Measurements from ENCODE around the gene RFTN1.

The RFTN1 gene

DNA sequence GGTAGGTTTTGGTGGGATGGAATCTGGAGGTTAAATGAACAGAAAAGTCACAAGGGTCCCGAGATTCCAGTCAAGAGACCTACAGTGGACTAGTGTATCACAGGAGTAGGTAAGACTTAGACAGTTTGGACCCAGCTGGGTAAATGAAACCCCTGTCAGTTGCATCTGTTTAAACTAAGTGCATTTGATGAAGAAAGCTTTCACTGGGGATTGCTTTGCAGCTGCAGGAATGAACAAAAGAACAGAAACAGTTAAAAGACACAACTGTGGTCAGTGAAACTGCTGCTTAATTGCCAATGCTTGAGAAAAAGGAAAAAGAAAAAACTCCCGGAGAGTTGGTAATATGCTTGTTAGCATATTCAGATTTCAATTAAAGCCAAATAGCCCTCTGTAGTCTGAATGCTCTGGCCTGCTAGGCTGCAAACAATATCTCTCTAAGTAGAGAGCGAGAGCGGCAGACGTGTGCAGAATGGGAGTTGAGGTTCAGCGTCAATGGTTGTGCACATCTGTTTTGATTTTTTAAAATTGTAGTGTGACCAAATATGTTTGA is 211.3 kb downstream of the RFTN1 start:
- DNase-seq (ENCODE audit: low read depth): no peak

- DNase-seq (ENCODE audit: low read depth): no peak
Measured at GRCh38 chr3:16301507-16301906, 212.0 kb downstream of the RFTN1 start.

DNA sequence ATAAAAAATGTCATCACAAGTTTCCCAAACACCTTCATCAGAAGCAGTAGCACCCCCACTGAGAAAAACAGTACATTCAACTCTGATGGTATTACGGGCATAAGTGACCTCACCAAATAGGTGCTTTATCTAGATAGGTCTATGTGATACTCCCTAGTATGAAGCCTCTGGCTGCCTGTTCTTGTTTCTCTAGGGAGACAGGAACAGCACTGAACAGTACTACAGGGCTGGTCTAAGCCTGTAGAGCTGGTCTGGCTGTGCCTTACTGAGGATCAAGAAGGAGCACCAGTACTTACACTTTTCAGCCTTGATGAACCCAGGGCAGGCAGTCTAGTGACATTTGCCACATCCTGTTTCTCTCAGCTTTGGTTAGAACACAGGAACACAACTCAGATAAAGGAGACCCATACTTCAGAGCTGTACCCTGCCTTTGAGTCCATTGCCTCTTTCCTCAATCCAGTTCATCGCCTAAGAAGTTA is 212.6 kb downstream of the RFTN1 start:
- no peak for DNase-seq (ENCODE audit: low read depth)

DNA sequence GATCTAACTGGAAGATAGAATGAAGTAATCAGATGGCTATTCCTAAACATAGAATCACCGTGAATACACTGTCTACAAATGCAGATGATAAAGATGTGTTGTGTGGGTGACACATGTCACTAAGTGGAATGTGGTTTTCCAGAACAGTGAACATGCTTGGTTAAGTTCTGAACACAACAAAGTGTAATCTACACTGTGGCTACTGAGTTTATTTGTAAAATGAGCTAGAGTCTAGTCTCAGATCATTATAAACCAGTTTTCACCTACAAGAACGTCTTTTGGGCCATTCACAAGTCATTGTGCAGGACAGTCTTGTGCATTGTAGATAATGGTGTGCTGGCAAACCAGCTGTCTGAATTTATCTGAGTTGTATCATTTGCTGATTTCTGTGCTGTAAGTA is 213.2 kb downstream of the RFTN1 start:
- no peak for DNase-seq (ENCODE audit: low read depth)

DNA sequence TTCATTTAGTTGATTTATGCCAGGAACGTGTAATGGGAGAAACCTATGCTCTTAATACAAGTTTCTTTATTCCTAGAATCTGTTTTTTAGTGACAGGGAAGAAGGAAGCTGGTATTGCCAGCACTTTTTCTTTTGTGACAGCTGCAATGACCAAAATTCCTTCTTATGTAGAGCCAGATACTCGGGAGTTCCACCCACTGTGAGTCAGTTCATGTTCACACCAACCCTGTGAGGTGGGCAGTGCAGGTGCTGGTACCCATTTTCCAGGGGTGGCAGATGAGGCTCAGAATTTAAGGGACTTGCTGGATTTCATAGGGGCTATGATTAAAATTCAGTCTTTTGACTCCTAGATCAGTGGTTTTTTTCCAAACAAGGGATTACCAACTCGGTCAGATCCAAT is 213.8 kb downstream of the RFTN1 start:
- no peak for DNase-seq (ENCODE audit: low read depth)

GRCh38 chr3:16298891-16299290 is 214.6 kb downstream of the RFTN1 start:
- no peak for DNase-seq (ENCODE audit: low read depth)

- DNase-seq (ENCODE audit: low read depth): no peak
Measured at GRCh38 chr3:16297997-16298885, 215.3 kb downstream of the RFTN1 start.

GRCh38 chr3:16295298-16295890 is 218.1 kb downstream of the RFTN1 start:
- no peak for DNase-seq (ENCODE audit: low read depth)

- DNase-seq (ENCODE audit: low read depth): no peak
Measured at GRCh38 chr3:16294844-16295243, 218.7 kb downstream of the RFTN1 start.

DNA sequence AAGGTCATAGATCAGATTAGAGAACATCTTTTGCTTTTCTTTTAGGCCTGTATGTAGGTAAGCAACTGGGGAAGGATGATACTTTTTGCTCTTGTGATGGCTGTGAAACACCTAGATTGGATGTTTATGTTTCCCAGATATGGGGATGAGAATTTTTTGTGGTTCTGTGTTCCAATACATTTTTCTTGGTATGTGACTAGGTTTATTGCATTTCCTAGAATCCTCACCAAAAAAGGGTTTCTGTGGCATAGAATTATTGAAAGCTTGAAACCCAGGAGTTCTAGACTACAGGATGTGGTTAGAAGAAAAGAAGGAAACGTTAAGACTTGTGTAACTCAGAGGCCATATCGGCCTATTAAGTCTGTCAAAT is 222.7 kb downstream of the RFTN1 start:
- no peak for DNase-seq (ENCODE audit: low read depth)

DNA sequence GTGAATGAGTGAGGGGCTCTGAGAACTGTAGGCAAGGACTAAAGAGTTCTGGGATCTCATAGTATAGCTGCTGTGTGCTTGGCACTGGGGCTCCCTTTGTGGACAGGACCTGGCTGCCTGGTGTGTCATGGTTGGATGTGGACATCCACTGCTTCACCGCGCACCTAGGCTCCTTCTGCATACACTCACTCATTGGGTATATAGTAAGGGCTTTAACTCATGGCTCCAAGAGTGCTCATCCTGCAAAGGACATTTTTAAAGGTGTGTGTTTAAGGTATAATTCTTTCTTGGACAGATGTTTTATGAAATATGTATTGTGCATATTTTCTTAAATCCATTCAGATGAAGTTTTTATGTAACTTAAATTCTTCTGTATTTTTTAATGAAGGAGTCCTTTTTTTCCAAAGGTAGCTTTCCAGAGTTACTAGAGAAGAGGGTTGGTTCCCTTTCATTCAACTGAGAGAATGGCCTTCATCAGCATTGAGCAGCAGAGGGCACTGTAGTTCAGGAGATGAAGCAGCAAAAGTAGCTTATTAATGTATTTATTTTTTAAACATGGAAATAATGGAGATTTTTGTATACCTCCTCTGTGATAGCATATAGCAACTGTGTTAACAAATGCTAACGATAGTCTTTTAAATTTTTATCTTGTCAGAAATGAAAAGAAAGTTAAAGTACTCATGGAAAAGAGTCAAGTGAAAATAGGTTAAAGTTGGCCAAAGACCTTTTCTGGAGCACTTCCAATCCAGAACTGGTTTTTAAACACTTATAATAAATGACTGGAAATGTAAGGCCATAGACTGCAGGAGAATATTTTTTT is 223.3 kb downstream of the RFTN1 start:
- peak; percentile 48 for DNase-seq (ENCODE audit: low read depth)

- DNase-seq (ENCODE audit: low read depth): peak; percentile 58
Measured at GRCh38 chr3:16289144-16289889, 224.2 kb downstream of the RFTN1 start.

DNA sequence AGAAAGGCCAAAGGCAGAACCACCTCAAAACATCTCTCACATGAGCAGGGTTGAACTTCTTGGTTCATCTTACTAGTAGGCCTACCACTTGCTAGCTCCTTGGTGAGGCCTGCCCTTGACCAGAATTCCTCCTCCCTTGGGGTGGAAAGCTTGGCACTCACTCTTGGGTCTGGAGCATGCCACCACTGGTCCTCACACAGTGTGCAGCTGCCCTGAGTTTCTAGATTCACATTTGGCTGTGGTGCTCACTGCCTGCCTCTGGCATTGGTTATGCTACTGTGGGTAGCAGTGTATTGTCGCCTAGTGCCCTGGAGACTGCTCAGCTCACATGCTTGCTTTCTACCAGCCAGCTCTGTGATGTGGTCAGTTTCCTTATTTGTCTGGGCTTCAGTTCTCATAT is 224.8 kb downstream of the RFTN1 start:
- DNase-seq (ENCODE audit: low read depth): peak; percentile 15

DNA sequence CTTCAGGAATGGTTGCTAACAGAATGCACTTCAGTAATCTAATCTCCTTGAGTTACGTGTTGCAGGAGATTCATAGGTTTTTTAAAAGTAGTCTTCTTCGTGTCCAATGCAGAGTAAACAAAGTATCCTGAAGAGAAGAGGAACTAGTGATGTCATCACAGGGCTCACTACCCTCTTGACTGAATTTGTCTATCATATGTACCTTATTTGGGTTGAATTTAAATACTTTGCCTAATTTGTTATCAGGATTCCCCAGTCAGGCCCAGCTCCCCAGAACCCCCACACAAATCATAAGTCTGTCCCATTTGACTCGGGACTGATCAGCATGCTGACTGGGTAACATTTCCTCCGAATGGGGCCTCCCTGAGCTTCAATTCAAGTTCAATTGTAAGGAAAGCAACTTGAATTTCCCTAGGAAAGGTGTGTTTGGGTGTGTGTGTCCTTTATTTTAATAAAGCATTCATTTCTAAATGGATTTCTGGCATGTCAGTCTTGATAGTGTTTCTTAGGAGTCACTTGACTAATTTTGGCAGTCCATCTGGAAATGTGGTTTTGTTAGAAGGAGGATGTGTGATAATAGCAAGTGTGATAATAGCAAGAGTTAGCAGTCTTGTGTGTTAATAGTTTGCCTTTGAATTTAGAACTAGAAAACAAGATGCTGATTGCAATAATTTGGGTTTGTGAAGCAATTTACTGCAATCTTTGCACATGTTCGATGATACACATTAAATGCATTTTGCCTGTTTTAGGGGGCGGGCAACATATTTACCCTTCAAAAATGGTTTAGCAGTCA is 226.6 kb downstream of the RFTN1 start:
- DNase-seq (ENCODE audit: low read depth): no peak

- no peak for DNase-seq (ENCODE audit: low read depth)
Measured at GRCh38 chr3:16286161-16286560, 227.3 kb downstream of the RFTN1 start.

DNA sequence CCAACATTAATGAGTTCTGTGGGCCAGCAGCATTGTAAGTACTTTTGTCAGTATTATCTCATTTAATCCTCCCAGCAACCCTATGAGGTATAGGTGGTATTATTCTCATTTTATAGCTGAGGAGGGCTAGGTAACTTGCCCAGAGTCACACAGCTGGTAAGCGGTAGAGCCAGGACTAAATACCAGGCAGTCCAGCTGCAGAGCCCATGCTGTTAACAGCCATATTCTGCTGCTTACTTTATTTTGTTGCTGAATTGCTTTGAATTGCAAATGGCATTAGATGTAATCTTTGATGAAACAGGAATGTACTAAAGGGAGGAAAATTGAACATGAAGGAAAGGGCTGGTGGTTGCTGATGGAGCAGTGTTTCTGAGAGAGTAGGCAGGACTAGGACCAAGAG is 228.9 kb downstream of the RFTN1 start:
- DNase-seq (ENCODE audit: low read depth): no peak

GRCh38 chr3:16280671-16281070 is 232.8 kb downstream of the RFTN1 start:
- peak; percentile 57 for DNase-seq (ENCODE audit: low read depth)

- DNase-seq (ENCODE audit: low read depth): no peak
Measured at GRCh38 chr3:16279010-16279801, 234.3 kb downstream of the RFTN1 start.

- DNase-seq (ENCODE audit: low read depth): peak; percentile 7
Measured at GRCh38 chr3:16277471-16277870, 236.0 kb downstream of the RFTN1 start.

GRCh38 chr3:16273867-16274266 is 239.6 kb downstream of the RFTN1 start:
- no peak for DNase-seq (ENCODE audit: low read depth)
